Spleen (tissue), 11 donors: ENCODE data around the gene DAB1. TPM values are rescaled to one million over a fixed set of nuclear protein-coding genes. Genes with fewer than 3 reads are reported as not detected.

Source experiments
- DNase-seq: peaks from one replicate; pipeline ENCODE4 v3.0.0-alpha.2; 2020
- H3K27ac ChIP-seq, 8 donors: fragments of 200-600 bp; sonication (generic) in 7 of 8; 1 replicate in 4 of 8; 2 replicates in 4 of 8; pipeline versions ENCODE4 v1.5.0 to v1.8.0; 2016 to 2021; ENCODE audit warnings: inconsistent platforms in 4 of 8, mild to moderate bottlenecking in 4 of 8, moderate library complexity in 1 of 8
- H3K27me3 ChIP-seq, 7 donors: fragments of 200-600 bp; sonication (generic) in 6 of 7; replicated peaks in 1 of 7; 1 replicate in 4 of 7; 2 replicates in 3 of 7; pipeline versions ENCODE4 v1.5.0 to v1.8.0; 2016 to 2021; ENCODE audit warnings: inconsistent platforms in 3 of 7, mild to moderate bottlenecking in 1 of 7
- H3K36me3 ChIP-seq, 6 donors: fragments of 200-600 bp; sonication (generic) in 5 of 6; 1 replicate in 4 of 6; 2 replicates in 2 of 6; pipeline versions ENCODE4 v1.5.0 to v1.8.0; 2016 to 2021; ENCODE audit warnings: inconsistent platforms in 2 of 6
- H3K4me1 ChIP-seq, 6 donors: fragments of 200-600 bp; sonication (generic) in 5 of 6; 1 replicate in 3 of 6; 2 replicates in 3 of 6; pipeline versions ENCODE4 v1.5.0 to v1.8.0; 2016 to 2021; ENCODE audit warnings: inconsistent platforms in 3 of 6
- H3K4me3 ChIP-seq, 8 donors: fragments of 200-600 bp; sonication (generic) in 7 of 8; 1 replicate in 4 of 8; 2 replicates in 4 of 8; pipeline versions ENCODE4 v1.5.0 to v1.8.0; 2016 to 2021; ENCODE audit warnings: inconsistent platforms in 4 of 8, mild to moderate bottlenecking in 4 of 8, moderate library complexity in 2 of 8
- H3K9me3 ChIP-seq, 8 donors: fragments of 200-600 bp; sonication (generic) in 7 of 8; 1 replicate in 4 of 8; 2 replicates in 4 of 8; pipeline versions ENCODE4 v1.5.0 to v1.8.0; 2016 to 2021; ENCODE audit warnings: inconsistent platforms in 4 of 8
- POLR2A ChIP-seq, 3 donors: fragments of 450-650 bp; IDR thresholded peaks; one replicate each; pipeline ENCODE4 v1.5.1; 2017; ENCODE audit warnings: antibody characterized with exemption in 3 of 3, mild to moderate bottlenecking in 1 of 3
- POLR2AphosphoS5 ChIP-seq, 3 donors: sonication (generic); formaldehyde crosslinking; IDR thresholded peaks; one replicate each; pipeline ENCODE4 v1.5.1; 2017; ENCODE audit warnings: antibody characterized with exemption in 3 of 3
- WGBS, 5 donors: extraction: QIAGEN DNeasy Blood & Tissue Kit in 3 of 5; methylation state at CpG; one replicate each; pipeline versions ENCODE4 v1.1.5 to v1.1.7; 2013 to 2018; 5-methylcytosine and 5-hydroxymethylcytosine counted together
- intact Hi-C: fragments of 100-400 bp; cut with DNase I; formaldehyde crosslinking; loops from one replicate; pipeline ENCODE4 v1.15.0; 2023; ENCODE audit warnings: low total_unique reads
- polyA plus RNA-seq, 3 donors: library from polyadenylated mRNA; stranded (reverse); fragments of 200-250 nt; gene quantifications; one replicate each; pipeline ENCODE4 v1.2.1, GENCODE V29; 2013
- total RNA-seq, 7 donors: library from RNA; depleted of rRNA in 3 of 7; stranded (reverse); fragments of >200 nt in 3 of 7; fragmentation: NEBNext Ultra II Directional in 4 of 7; extraction: Animal tissue kit (Norgen Biotek cat#: 25700) in 4 of 7; gene quantifications; one replicate each; pipeline versions ENCODE4 v1.1.0 to v1.2.1, GENCODE V29; 2016 to 2021
- TF ChIP-seq, protein P1 (sequence below), 11 experiments: fragments of 200-600 bp in 7 of 11; fragments of 450-650 bp in 4 of 11; sonication (generic) in 4 of 11; IDR thresholded peaks in 8 of 11; conservative IDR thresholded peaks in 3 of 11; 1 replicate in 7 of 11; 2 replicates in 4 of 11; pipeline versions ENCODE4 v1.4.0 to v1.8.0; 2016 to 2021; ENCODE audit warnings: antibody characterized with exemption in 11 of 11, inconsistent platforms in 4 of 11, mild to moderate bottlenecking in 1 of 11
- donor health status: healthy with polysubstance abuse.
- donor health status: DM: no; HTN: no; CAD: no; lungs with moderate emphysema.
- donor health status: DM: no; HTN: no; CAD: no.
- donor health status: Bipolar disorder and iron deficiency.
- donor health status: healthy.
- donor health status: DM: no; HTN: no; CAD: no.
- donor health status: DM: yes; HTN: yes; CAD: no.

DAB1 gene
- total and polyA plus RNA-seq, 10 donors, result 0.03 to 0.70 (median 0.26) TPM; not detected in 1

DNA sequence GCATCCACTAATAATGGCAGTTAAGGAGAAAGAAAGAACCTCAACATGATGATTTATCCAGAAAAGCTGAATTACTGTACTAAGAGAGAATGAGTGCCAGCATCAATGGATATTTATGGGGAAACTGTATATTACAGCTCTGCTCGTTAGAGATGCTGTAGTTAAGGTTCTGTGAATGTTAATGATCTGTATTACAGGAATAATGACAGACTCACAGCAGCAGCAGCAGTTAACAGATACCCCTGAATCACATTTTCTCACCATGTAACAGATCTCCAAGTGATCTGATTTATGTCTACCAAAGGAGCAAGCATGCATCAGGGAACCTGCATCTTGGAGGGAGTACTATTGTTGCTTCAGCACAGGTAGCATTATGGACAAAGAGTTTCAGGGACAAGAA lies 377.4 kb downstream of the DAB1 start:
- Histone ChIP-seq H3K9me3 (no peaks in the 10 kb centered on the region), H3K27ac (no peak overlapping the region), H3K4me3 (no peak overlapping the region), H3K36me3 (no peaks in the 10 kb centered on the region), H3K27me3 (no peaks in the 10 kb centered on the region), H3K4me1 (no peaks in the 10 kb centered on the region)
- intact Hi-C loops, result no loop called here
- DNase-seq, result no peak
- 52 to 76% (median 57%) methylated on average over 1 of the region's 1 CpG for WGBS, 5 donors
- TF ChIP-seq, protein P1, sequence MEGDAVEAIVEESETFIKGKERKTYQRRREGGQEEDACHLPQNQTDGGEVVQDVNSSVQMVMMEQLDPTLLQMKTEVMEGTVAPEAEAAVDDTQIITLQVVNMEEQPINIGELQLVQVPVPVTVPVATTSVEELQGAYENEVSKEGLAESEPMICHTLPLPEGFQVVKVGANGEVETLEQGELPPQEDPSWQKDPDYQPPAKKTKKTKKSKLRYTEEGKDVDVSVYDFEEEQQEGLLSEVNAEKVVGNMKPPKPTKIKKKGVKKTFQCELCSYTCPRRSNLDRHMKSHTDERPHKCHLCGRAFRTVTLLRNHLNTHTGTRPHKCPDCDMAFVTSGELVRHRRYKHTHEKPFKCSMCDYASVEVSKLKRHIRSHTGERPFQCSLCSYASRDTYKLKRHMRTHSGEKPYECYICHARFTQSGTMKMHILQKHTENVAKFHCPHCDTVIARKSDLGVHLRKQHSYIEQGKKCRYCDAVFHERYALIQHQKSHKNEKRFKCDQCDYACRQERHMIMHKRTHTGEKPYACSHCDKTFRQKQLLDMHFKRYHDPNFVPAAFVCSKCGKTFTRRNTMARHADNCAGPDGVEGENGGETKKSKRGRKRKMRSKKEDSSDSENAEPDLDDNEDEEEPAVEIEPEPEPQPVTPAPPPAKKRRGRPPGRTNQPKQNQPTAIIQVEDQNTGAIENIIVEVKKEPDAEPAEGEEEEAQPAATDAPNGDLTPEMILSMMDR (IDR thresholded peaks at IDR 0.05 in 8 of 11, conservative IDR thresholded peaks at IDR 0.05 in 3 of 11), result no peak
- no peak for TF ChIP-seq POLR2AphosphoS5 (IDR thresholded peaks at IDR 0.05)
- TF ChIP-seq POLR2A (IDR thresholded peaks at IDR 0.05), result no peak

DNA sequence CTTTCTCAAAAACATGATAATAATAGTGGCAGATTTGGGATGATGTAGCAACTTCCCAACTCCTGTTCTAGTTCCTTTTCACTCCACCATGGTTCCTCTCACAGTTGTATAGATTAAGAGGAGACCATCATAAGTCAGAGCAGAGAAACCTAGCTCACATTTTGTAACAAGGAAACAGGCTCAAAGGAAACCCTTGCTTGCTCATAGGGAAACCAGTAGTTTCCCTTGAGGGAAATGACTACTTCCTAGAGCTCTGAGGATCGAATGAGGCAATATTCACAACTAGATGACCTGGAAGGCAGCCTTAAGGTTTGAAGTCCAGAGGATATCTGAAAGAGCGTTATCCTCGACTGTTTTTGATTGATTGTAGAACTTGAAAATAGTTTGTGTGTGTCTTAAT lies 382.0 kb downstream of the DAB1 start:
- Histone ChIP-seq H3K27me3 (no peaks in the 10 kb centered on the region), H3K36me3 (no peaks in the 10 kb centered on the region), H3K27ac (no peak overlapping the region), H3K4me1 (no peaks in the 10 kb centered on the region), H3K4me3 (no peak overlapping the region), H3K9me3 (no peaks in the 10 kb centered on the region)
- WGBS, 5 donors, result 52 to 65% (median 55%) methylated on average over 3 of the region's 3 CpGs
- intact Hi-C loops, result no loop called here
- TF ChIP-seq, protein P1 (IDR thresholded peaks at IDR 0.05 in 8 of 11, conservative IDR thresholded peaks at IDR 0.05 in 3 of 11), result no peak
- TF ChIP-seq POLR2A (IDR thresholded peaks at IDR 0.05) (no peak), POLR2AphosphoS5 (IDR thresholded peaks at IDR 0.05) (no peak)
- DNase-seq, result no peak

DNA sequence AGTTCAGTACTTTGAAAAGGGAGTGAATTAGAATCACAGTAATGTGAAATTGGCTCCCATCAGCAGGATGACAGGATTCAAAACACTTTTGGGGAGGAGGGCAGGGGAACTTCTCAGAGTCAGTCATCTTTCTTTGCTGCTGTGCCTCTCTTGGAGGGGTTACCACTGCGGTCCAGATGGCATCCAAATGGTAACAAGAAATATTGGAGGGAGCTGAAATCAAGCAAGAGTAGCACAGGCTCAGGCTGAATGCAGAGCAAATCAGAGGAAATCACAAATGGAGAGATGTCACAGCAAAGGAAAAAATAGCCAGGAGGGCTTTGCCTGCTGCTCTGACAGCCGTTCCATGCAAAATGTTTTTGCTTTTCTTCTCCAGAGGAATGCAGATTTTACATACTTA lies 383.0 kb downstream of the DAB1 start:
- TF ChIP-seq POLR2A (IDR thresholded peaks at IDR 0.05) (no peak), POLR2AphosphoS5 (IDR thresholded peaks at IDR 0.05) (no peak)
- TF ChIP-seq, protein P1 (IDR thresholded peaks at IDR 0.05 in 8 of 11, conservative IDR thresholded peaks at IDR 0.05 in 3 of 11), result no peak
- no peaks in the 10 kb centered on the region for H3K36me3 ChIP-seq
- 69 to 79% (median 76%) methylated on average over 2 of the region's 2 CpGs for WGBS, 5 donors
- no peak overlapping the region for H3K4me3 ChIP-seq
- H3K9me3 ChIP-seq, result no peaks in the 10 kb centered on the region
- H3K27me3 ChIP-seq, result no peaks in the 10 kb centered on the region
- no peaks in the 10 kb centered on the region for H3K4me1 ChIP-seq
- H3K27ac ChIP-seq, result no peak overlapping the region
- intact Hi-C loops, result no loop called here
- no peak for DNase-seq

DNA sequence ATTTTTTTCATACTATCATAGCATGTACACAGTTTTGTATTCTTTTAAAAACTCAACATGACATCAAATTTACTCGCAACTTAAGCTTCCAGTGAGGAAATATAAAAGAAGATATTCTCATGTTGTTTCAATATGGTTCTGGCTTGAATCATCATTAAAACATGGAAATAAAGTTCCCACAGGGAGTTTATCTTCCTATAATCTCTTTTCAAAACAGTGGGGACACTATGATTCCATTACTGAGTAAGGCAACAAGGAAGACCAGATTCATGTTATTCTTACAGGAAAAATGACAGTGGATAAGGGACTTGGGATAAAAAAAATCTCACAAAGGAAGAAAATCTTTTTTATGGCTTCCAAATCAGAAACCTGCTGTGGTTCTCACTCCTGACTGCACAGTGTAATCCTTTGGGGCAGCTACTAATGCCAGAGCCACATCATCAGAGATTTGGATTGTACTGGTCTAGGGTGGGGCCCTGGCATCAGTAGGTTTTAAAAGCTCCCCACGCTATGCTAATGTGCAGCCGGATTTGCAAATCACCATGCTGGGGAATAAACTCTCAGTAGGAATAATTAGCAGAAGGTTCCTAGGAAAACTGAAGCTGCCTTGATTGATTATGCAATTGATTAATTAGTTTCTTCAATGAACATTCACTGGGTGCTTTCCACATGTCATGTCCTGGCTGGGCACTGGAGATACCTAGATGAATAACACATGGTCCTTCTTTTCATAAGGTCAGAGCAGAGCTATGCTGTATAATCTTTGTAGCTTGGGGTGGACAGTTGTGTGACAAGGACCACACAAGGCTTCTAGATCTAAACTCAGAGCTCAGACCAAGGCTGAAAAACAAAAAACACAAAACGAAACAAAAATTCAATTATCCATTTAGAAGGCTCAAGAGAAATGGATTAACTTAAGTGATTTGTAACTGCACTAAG lies 386.9 kb downstream of the DAB1 start:
- Histone ChIP-seq H3K27ac (no peak overlapping the region), H3K9me3 (no peaks in the 10 kb centered on the region), H3K4me3 (no peak overlapping the region), H3K27me3 (no peaks in the 10 kb centered on the region), H3K36me3 (no peaks in the 10 kb centered on the region), H3K4me1 (no peaks in the 10 kb centered on the region)
- TF ChIP-seq POLR2AphosphoS5 (IDR thresholded peaks at IDR 0.05) (no peak), POLR2A (IDR thresholded peaks at IDR 0.05) (no peak)
- TF ChIP-seq, protein P1 (IDR thresholded peaks at IDR 0.05 in 8 of 11, conservative IDR thresholded peaks at IDR 0.05 in 3 of 11), result no peak
- no peak for DNase-seq
- intact Hi-C loops, result no loop called here
- WGBS, 5 donors, result 81 to 92% (median 83%) methylated on average over 4 of the region's 4 CpGs
